Measurements from ENCODE around the gene TAF4B.

DNA sequence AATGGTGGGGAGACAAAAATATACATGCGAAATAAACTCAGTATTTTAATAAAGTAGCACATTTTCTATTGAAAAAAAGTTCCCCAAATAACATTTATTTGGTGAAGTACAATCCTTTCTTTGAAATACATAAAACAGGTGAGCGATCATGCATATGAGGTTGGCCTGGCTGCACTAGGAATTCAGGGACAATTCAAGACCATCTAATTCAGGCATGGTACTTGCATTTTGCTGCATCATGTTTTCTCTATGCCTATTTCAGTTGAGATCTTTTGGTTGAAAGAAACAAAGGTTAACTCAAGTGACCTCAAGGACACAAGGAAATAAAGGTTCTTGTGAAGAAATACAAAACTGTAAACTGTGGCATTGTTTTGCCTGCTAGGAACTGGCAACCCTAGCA lies 19.8 kb upstream of the TAF4B start:
- no peak for TF ChIP-seq CTCF (IDR thresholded peaks at IDR 0.05; ENCODE audit: low read depth, low read length, missing input control)
- TF ChIP-seq REST (IDR thresholded peaks at IDR 0.05): no peak
- no peak for TF ChIP-seq JUND (IDR thresholded peaks at IDR 0.05)
- no peak for TF ChIP-seq TAF1 (conservative IDR thresholded peaks at IDR 0.05)
- no peak for TF ChIP-seq HNF4A (conservative IDR thresholded peaks at IDR 0.05)
- TF ChIP-seq, protein P1, sequence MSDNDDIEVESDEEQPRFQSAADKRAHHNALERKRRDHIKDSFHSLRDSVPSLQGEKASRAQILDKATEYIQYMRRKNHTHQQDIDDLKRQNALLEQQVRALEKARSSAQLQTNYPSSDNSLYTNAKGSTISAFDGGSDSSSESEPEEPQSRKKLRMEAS (IDR thresholded peaks at IDR 0.05): no peak
- TF ChIP-seq SP1 (IDR thresholded peaks at IDR 0.05): no peak
- TF ChIP-seq ATF3 (IDR thresholded peaks at IDR 0.05): no peak
- no peak for TF ChIP-seq YY1 (IDR thresholded peaks at IDR 0.05)
